ENCODE data around the gene FAM32A.

The FAM32A gene

GRCh38 chr19:16226184-16226591, 41.0 kb downstream of the FAM32A start:
- DNase-seq = no peak

DNA sequence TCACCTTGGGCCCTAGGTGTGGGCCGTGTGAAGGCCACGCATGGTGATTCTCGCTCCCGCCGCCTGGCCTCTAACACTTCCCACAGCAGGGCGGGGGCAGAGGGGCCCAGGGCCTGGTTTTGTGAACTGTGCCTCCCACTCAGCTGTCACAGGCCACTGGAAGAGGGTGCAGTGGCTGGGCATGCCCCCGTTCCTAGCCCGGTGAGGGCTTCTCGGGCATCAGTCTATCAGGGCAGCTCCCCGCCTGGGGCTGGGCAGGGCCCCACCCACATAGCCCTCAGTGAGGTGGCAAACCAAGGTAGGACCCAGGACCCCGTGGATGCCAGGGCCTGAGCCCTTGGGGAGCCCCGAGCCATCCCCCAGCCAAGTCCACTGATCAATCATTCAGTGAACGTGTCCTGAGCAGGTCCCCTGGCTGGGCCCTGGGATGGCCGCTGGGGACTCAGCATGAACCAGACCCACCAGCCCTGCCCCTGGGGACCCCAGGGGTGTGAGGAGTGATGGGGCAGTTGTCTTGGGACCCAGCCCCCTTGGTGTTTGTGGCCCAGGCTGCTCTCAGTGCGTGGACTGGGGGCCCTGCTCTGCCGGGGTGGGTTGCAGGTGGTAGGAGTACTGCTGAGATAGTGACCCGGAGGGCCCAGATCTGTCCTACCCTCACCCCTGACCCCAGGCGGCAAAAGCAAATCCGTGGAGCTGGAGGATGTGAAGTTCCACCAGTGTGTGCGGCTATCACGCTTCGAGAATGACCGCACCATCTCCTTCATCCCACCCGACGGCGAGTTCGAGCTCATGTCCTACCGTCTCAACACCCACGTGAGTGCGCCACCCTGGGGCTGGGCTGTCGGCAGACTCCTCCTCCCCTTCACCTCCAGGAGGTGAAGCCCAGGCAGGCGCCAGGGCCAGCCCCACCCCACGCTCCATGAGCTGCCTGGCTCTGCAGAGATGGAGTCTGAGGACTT, 41.9 kb downstream of the FAM32A start:
- DNase-seq = no peak

- no peak for DNase-seq
Observed at GRCh38 chr19:16227837-16228636, 42.8 kb downstream of the FAM32A start.

GRCh38 chr19:16228637-16229321, 43.6 kb downstream of the FAM32A start:
- no peak for DNase-seq

GRCh38 chr19:16229322-16229641, 44.1 kb downstream of the FAM32A start:
- no peak for DNase-seq

DNA sequence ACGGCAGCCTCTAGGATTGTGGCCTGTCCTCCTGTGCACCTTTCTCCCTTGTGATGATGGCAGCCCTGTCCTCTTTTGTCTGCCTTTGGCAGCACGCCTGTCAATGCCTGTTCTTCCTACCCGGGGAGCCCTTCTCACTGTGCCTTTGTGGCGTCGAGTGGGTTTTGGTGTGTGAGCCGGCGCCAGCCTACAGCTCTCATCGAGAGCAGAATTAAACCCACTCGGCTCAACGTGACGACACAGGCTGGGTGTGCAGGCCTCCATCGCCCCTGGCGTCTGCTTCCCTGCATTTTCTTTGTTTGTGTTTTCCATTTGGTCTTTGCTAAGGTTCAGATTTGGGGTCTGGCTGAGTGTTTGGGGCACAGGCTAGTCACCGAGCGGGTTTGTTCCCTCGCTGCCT, 46.9 kb downstream of the FAM32A start:
- DNase-seq = no peak

DNA sequence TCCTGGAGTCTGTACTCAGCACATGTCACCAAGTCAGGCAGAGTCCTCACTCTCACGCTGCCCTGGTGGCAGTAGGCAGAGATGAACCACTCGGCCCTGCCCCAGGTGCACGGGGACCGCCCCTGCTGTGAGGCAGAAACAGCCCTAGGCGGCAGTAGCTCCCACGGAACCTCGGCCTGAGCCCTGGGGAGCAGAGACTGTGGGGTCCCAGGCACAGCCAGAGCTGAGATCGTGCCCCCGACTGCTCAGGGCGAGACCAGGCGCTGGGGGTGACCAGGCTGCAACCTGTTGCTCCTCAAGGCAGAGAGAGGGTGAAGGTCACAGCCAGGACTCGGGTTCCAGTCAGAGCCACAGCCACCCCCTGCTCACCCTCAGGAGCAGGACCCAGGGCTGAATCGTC, 47.4 kb downstream of the FAM32A start:
- DNase-seq = no peak

- DNase-seq = no peak
Observed at GRCh38 chr19:16233081-16233776, 48.0 kb downstream of the FAM32A start.

DNA sequence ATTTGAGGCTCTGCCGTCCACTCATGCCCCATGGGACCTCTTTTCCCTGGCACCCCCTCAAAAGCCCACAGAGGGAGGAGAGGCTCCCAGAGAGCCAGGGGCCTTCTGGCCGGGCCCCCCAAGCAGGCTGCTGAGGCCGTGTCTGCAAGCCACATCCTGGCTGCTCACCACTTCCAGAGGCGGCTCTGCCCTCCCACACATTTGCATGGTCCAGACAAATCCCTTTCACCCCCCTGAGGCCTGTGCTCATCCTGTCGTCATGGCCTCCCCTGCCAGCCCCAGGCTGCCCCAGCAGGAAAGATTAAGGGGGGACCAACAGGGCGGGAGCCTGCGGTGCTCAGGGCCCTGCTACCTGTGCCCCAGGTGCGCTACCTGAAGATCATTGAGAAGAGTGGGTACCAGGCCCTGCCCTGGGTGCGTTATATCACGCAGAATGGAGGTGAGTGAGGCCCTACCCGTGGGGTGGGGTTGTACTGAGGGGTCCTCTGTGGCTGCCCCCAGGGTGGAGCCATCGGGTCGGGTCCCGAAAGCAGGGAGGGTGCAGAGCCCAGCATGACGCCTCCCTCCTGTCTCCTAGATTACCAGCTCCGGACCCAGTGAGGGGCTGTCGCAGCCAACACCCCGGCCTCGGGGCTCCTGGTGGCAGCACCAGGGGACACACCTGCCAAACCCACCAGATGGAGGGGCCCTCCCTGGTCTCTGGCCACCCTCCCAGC, 48.8 kb downstream of the FAM32A start:
- DNase-seq = no peak

GRCh38 chr19:16234552-16235445, 49.6 kb downstream of the FAM32A start:
- no peak for DNase-seq

DNA sequence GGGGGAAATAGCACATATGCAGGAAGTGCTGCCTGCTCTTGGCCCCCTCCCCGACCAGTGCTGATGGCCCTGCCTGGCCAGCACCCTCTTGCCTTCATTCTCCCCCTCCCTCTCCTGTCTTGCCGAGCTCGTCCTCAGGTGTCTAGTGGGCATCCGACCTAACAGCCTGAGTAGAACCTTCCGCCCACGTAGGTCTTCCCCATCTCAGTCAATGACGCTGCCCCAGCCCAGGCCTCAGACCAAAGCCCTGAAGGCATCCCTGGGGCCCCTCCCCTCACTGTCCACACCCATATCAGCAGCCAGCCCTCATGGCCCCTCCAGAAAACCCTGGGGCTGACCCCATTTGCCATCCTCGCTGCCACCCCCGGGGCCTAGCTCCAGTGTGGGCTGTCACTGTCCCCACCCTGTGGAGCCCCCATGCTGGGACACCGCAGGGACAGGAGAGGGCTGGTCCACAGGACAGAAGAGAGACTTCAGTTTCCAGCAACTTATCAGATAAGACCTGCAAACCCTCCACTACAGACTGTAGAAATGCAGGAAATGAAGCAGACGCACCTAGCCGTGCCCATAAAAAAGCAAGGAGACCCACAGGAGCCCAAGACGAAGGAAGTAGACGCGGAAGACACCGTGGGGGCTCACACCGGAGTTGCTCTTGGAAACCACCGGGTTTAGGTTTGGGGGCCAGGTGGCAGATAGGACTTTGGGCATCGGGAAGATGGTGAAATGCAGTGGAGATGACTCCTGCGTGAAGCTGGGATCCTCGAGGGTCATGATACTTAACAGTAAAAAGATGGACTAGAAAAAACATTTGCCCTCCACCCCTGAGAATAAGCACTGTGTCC, 50.8 kb downstream of the FAM32A start:
- no peak for DNase-seq
